NCI-H1105 (cell line): ENCODE results near the gene INPP5J.
"Not testable (repeated sequence)": the region's sequence is repeated elsewhere in the genome, so short reads cannot be mapped to it uniquely, and the experiment has no call there.

Experiments used
- DNase-seq: peaks from one replicate; lab custom pipeline; 2025; lab: John Stamatoyannopoulos, UW

The INPP5J gene

GRCh38 chr22:31148488-31148887, 25.7 kb downstream of the INPP5J start:
- DNase-seq = no peak

DNA sequence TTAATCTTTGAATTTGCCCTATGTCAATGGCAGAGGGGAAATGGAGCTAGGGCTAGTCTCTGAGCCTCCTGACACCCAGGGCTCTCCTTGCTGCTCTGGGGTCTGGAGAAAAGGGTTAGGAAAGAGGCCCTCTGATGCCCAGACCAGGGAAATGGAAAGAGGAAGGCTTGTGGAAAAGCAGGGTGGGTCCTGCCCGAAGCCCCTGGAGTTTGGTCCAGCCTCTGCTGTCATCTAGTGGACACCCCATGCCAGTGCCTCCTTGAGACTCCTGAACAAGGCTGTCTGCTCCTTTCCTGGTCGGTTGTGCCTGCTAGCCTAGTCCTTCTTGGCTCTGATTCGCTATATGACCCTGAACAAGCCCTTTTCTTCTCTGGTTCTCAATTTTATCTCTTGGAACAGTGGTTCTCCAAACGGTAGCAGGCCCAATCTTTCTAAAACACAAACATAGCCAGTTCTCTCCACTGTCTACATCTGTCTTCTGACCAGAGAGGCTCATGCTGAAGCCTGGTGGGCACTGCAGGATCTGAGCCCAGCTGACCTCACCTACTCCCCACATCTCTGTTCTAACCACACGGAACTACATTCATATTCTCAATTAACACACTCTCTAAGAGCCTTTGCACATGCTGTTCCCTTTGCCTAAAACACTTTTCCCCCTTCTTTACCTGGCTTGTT, 26.3 kb downstream of the INPP5J start:
- DNase-seq = peak; percentile 71

- DNase-seq = no peak
Measured at GRCh38 chr22:31150615-31151014, 27.8 kb downstream of the INPP5J start.

- DNase-seq = no peak
Measured at GRCh38 chr22:31151872-31152271, 29.1 kb downstream of the INPP5J start.

- no peak for DNase-seq
Measured at GRCh38 chr22:31153357-31153756, 30.6 kb downstream of the INPP5J start.

- no peak for DNase-seq
Measured at GRCh38 chr22:31154975-31155374, 32.2 kb downstream of the INPP5J start.

DNA sequence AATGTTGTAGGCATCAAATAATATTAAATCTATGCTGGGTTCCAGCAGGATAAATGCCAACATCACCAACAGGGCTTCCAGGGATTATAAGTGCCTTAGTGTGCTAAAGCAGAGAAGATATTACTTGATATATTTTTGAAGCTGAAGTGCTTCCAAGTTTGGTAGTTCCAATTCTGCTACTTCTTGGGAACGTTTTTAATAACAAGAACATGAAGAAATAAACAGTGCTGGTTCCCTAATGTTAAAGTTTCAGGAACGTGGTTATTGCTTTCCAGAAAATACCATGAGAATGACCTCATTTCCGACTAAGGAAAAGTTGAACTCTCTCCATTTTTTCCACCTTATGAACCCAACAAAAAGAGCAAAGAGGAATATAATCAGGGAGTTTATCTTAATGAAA, 32.7 kb downstream of the INPP5J start:
- no peak for DNase-seq

DNA sequence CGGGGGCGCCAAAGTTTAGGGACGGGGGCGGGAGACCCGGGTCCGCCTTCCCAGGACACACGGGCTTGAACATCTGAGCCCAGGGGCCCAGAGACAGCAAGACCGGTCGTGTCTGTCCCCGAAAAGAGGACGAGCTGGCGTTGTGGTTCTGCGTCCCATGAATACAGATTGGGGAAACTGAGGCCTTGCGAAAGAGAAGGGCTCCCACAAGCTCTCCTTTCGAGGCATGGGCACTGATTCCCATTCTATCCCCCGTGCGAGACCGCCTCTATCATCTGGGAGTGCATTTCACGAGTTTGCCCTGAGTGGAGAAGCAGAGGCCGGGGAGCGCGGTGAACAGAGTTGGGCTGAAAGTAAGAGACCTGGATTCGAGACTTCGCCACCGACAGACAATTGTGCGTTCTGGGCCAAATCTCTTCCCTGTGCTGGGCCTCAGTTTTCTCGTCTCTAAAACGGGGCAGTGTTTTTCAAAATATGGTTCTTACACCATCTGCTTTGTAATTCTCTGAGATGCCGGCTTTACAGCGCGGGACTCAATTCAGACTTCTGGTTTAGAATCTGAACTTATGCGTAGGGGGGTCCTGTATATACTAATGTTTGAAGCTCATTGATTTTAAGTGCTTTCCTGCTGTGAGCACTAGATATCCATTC, 37.7 kb downstream of the INPP5J start:
- DNase-seq = no peak

GRCh38 chr22:31161386-31161785, 38.6 kb downstream of the INPP5J start:
- DNase-seq = no peak

DNA sequence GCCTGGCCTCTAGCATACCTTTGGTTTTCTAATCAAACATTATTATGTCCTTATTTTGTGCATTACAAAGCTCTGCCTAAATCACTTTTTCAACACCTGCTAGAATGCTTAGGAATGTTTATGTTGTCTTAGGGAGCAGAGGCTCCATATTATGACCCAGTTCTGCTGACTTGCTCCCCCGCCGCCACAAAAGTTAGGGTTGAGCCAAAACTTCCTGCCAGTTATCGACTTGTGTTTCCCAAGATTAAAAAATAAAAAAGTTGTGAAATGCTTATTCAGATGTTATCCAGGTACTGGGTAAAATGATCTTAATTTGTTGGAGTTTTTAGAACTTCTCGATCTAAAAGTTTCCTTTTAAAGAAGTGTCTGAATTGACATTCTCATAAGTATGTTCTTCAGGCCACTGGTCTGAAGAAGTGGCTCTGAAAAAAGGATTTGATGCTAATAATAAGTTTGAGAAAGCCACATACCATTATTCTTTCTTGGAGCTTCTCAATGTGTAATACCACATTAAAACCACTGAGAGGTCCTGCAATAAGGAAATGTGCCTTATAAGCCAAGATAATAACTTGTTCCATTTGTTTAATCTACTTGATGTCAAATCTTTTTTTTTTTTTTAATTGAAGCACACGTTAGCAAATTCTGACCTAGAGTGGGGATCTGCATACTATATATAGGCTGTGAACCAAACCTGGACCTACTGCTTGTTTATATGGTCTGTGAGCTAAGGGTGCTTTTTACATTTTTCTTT, 39.4 kb downstream of the INPP5J start:
- DNase-seq = no peak

DNA sequence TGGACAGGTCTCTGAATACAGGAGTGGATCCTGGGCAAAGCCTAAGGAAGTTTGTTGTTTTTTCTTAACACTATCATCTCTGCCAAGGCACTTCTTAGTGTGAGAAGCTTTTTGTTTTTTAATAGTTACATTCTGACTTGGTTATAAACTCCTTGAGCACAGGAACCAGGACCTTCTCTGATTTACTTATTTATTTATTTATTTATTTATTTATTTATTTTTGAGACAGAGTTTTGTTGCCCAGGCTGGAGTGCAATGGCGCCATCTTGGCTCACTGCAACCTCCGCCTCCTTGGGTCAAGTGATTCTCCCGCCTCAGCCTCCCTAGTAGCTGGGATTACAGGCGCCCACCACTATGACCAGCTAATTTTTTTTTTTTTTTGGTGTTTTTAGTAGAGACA, 48.2 kb downstream of the INPP5J start:
- DNase-seq = no peak

- not testable (repeated sequence) for DNase-seq
Measured at GRCh38 chr22:31171734-31172133, 49.0 kb downstream of the INPP5J start.

GRCh38 chr22:31173386-31174145, 50.8 kb downstream of the INPP5J start:
- DNase-seq = no peak

GRCh38 chr22:31176923-31177322, 54.2 kb downstream of the INPP5J start:
- DNase-seq = no peak

- peak; percentile 0 for DNase-seq
Measured at GRCh38 chr22:31177420-31178162, 54.8 kb downstream of the INPP5J start.

DNA sequence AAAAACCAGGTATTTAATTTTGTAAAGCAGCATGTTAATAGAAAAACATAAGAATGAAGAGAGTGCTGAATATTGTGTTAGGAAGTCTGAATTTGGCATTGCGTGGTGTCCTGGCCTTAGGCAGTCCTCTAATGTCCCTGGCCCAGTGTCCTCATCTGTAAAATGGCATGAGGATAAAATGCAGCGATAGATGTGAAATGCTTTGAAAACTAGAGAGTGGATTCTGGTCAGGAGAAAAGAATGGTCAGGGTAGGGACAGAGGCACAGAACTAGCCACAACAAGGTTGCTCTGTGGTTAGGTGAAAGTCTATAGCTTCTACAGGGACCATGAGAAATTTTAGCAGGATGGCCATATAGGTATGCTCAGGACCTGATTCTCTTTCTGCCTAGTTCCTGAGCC, 56.1 kb downstream of the INPP5J start:
- no peak for DNase-seq

DNA sequence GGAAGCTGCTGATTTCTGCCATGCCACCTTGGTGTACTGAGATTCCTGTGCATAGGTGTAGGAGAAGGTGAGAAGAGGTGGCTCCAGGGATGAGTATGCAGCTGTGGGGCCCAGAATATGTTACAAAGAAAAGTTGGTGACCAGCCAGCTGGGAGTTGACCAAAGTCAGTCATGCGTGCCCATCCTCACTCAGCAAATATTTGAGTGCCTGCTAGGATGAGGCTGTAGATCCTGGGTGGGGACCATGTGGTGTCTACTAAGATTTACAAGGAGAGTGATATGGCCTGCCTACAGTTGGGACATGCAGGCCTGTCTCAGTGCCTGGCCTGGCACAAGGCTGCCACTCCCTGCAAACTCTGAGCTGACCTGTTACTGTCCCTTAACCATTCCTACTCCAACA, 56.6 kb downstream of the INPP5J start:
- DNase-seq = peak; percentile 2

DNA sequence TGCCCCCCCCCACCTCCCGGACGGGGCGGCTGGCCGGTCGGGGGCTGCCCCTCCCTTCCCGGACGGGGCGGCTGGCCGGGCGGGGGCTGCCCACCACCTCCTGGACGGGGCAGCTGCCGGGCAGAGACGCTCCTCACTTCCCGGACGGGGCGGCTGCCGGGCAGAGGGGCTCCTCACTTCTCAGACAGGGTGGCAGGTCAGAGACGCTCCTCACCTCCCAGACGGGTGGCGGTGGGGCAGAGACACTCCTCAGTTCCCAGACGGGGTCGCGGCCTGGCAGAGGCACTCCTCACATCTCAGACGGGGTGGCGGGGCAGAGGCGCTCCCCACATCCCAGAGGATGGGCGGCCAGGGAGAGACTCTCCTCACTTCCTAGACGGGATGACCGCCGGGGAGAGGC, 61.2 kb downstream of the INPP5J start:
- DNase-seq = no peak
